SU-DHL-6 (cell line): ENCODE results near the gene MSH2.

Source experiments
- CTCF ChIP-seq: fragments of 200-600 bp; sonication (generic); IDR thresholded peaks from one replicate; pipeline ENCODE4 v1.5.1; 2017; ENCODE audit warnings: antibody characterized with exemption, mild to moderate bottlenecking, low read length, moderate library complexity; ENCODE audit not compliant: insufficient read depth, poor library complexity, severe bottlenecking
- EZH2phosphoT487 ChIP-seq: fragments of 200-600 bp; sonication (generic), shearing (Covaris generic); conservative IDR thresholded peaks from 2 replicates; pipeline ENCODE4 v1.6.1; 2018; ENCODE audit warnings: mild to moderate bottlenecking, antibody characterized with exemption, low read length, moderate library complexity, mixed read lengths

GRCh38 chr2:47357483-47357882 is 45.5 kb upstream of the MSH2 start:
- TF ChIP-seq CTCF (no peak), EZH2phosphoT487 (no peak)
